ENCODE results near the gene TUBB2B. TPM values are rescaled to one million over a fixed set of nuclear protein-coding genes. Genes with fewer than 3 reads are reported as not detected.
A peak's percentile ranks its signal among the peaks of the same experiment; 100 is the strongest.

The TUBB2B gene
- total RNA-seq, 1 donor from 2014 or later = 114 TPM

DNA sequence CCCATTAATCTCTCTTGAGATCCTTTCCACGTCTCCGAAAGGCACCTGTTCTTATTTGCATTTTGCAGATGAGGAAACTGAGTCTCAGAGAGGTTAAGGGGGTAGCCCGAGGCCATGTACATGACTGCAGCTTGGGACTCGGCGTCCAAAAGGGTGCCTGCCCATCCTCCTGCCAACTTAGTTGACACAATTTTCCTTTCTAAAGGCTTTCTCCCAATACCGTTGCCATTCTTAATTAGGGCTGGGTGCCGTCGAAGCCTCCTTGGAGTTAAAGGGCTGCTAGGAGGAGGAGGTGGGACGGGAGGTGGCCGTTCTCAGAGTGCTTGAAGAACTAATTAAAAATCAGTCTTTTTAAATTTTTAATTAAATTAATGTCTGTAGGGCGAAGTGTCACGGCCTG lies 30.7 kb upstream of the TUBB2B start:
- H3K4me3 Mint-ChIP-seq = peak overlapping the region; percentile 68
- no peaks in the 10 kb centered on the region for H3K36me3 Mint-ChIP-seq
- DNase-seq (ENCODE audit: low spot score in 2 of 2, unreplicated experiment in 2 of 2) = no peak
- H3K4me1 Mint-ChIP-seq = peaks cover 22% of the 10 kb centered on the region
- TF ChIP-seq, protein P1, sequence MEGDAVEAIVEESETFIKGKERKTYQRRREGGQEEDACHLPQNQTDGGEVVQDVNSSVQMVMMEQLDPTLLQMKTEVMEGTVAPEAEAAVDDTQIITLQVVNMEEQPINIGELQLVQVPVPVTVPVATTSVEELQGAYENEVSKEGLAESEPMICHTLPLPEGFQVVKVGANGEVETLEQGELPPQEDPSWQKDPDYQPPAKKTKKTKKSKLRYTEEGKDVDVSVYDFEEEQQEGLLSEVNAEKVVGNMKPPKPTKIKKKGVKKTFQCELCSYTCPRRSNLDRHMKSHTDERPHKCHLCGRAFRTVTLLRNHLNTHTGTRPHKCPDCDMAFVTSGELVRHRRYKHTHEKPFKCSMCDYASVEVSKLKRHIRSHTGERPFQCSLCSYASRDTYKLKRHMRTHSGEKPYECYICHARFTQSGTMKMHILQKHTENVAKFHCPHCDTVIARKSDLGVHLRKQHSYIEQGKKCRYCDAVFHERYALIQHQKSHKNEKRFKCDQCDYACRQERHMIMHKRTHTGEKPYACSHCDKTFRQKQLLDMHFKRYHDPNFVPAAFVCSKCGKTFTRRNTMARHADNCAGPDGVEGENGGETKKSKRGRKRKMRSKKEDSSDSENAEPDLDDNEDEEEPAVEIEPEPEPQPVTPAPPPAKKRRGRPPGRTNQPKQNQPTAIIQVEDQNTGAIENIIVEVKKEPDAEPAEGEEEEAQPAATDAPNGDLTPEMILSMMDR (IDR thresholded peaks at IDR 0.05; ENCODE audit: unreplicated experiment) = no peak
- H3K9me3 Mint-ChIP-seq = no peaks in the 10 kb centered on the region
- peaks cover 10% of the 10 kb centered on the region for H3K27me3 Mint-ChIP-seq (ENCODE audit: low read depth)
- no peak overlapping the region for H3K27ac Mint-ChIP-seq

DNA sequence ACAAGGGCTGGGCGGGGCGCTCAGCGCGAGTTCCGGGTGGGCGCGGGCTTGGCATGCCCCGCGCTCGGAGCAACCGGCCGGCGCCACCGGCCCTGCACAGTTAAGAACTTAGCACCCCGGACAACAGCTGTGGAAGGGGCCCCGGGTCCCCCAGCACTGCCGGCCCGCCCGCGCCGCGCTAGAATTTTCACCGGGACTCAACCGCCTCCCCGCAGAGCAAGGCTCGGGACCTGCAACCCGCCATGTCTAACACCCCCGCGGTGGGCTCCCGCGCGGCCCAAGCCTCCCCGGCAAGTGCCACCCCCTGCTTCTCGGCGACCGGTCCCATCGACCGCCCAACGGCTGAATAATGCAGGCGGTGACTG lies 26.1 kb upstream of the TUBB2B start:
- H3K4me1 Mint-ChIP-seq = peaks cover 24% of the 10 kb centered on the region
- H3K4me3 Mint-ChIP-seq = no peak overlapping the region
- no peak for DNase-seq (ENCODE audit: low spot score in 2 of 2, unreplicated experiment in 2 of 2)
- H3K27ac Mint-ChIP-seq = no peak overlapping the region
- TF ChIP-seq, protein P1 (IDR thresholded peaks at IDR 0.05; ENCODE audit: unreplicated experiment) = no peak
- no peaks in the 10 kb centered on the region for H3K36me3 Mint-ChIP-seq
- H3K9me3 Mint-ChIP-seq = no peaks in the 10 kb centered on the region
- H3K27me3 Mint-ChIP-seq (ENCODE audit: low read depth) = peaks cover 13% of the 10 kb centered on the region

DNA sequence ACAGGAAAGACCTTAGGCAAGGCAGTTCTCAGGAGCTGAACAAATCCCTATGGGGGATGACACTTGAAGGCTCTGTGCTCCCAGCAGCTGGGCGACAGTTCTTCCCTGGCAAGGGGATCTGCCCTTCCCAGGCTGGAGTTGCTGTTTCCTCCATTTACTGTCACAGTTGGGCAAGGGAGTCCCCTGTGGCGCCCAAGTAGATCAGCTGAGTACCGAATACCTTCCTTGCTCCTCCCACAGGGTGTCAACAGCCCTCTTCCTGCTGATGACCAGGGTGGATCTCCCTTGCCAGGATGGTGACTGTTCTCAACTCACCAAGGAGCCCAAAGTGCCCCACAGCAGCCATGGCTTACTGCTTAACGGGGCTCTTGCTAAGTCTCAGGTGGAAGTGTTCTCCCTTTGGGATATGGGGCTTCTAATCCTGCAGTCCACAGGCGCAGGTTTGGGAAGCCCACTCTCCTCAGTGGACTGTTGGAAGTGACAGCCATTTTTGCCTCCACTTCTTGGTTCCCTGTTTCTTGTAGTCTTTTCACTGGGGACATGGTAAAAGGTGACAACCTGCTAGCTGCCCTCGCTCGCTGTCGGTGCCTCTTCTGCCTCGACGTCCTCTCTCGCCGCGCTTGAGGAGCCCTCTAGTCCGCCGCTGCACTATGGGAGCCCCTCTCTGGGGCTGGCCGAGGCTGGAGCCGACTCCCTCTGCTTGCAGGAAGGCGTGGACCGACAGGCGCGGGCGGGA lies 25.6 kb upstream of the TUBB2B start:
- Mint-ChIP-seq H3K36me3 (no peaks in the 10 kb centered on the region), H3K27me3 (ENCODE audit: low read depth) (peaks cover 13% of the 10 kb centered on the region), H3K4me1 (peaks cover 30% of the 10 kb centered on the region), H3K4me3 (no peak overlapping the region), H3K9me3 (no peaks in the 10 kb centered on the region), H3K27ac (no peak overlapping the region)
- DNase-seq (ENCODE audit: low spot score in 2 of 2, unreplicated experiment in 2 of 2) = no peak
- TF ChIP-seq, protein P1 (IDR thresholded peaks at IDR 0.05; ENCODE audit: unreplicated experiment) = no peak

DNA sequence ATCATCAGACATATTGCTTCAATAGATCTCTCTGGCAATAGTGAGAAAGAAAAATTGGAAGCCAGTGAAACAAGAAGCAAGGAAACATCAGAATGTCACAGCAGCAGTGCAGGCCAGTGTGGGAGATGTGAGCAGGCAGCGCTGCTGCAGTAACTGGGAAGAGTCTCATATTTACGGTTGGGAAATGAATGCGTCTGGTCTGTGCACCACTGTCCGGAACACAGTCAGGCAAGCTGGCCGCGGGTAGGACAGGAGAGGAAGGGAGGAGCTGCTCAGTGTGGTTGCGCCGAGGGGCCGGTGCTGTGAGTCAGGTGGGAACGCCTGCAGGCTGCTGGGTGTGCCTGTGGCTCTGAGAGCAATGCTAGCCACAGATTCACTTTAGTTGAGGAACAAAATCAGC lies 24.9 kb upstream of the TUBB2B start:
- H3K27ac Mint-ChIP-seq = no peak overlapping the region
- H3K4me3 Mint-ChIP-seq = no peak overlapping the region
- H3K27me3 Mint-ChIP-seq (ENCODE audit: low read depth) = peaks cover 11% of the 10 kb centered on the region
- TF ChIP-seq, protein P1 (IDR thresholded peaks at IDR 0.05; ENCODE audit: unreplicated experiment) = no peak
- DNase-seq (ENCODE audit: low spot score in 2 of 2, unreplicated experiment in 2 of 2) = no peak
- no peaks in the 10 kb centered on the region for H3K36me3 Mint-ChIP-seq
- peaks cover 36% of the 10 kb centered on the region for H3K4me1 Mint-ChIP-seq
- no peaks in the 10 kb centered on the region for H3K9me3 Mint-ChIP-seq

DNA sequence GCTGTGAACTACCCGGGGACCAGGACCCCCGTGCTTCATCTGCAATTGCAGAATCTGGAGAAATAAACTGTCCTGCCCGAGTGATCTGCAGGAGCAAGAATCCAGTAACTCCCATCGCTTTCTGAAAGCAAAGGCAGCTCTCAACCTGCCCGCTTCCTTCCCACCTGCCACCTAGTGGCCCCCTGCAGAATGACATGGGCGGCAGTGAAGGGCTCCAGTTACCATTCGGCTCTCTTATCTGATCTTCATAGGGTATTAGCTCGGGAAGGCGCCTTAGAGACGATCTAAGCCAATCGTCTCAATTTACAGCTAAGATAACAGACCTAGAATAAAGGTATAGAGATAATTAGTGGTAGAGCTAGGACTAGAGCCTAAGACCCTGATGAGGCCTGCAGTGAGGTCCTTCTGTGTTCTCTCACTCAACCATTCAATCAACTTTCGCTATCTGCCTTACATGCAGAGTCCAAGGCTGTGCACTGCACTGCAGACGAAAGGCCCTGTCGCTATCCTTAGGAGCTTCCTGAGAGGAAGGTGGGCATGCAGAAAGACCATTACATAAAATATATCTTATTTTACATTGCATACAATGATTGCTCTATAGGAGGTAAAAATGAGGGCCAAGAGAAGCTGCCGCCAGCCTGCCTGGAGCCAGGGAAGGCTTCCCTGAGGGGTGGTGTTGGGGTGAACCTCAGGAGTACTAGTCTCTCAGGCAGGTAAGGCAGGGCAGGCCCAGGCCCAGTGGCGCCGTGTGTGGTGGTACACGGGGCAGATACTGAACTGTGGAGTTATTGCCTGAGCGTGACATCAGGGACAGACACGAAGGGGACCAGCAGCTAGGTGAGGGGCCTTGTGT lies 24.2 kb upstream of the TUBB2B start:
- H3K9me3 Mint-ChIP-seq = no peaks in the 10 kb centered on the region
- peaks cover 40% of the 10 kb centered on the region for H3K4me1 Mint-ChIP-seq
- H3K4me3 Mint-ChIP-seq = no peak overlapping the region
- peak; percentile 68 to 92 for DNase-seq (ENCODE audit: low spot score in 2 of 2, unreplicated experiment in 2 of 2)
- no peak overlapping the region for H3K27ac Mint-ChIP-seq
- peaks cover 7% of the 10 kb centered on the region for H3K27me3 Mint-ChIP-seq (ENCODE audit: low read depth)
- H3K36me3 Mint-ChIP-seq = no peaks in the 10 kb centered on the region
- TF ChIP-seq, protein P1 (IDR thresholded peaks at IDR 0.05; ENCODE audit: unreplicated experiment) = peak; percentile 97

Measured in mesothelial cell of epicardium (in vitro differentiated cells).